Kidney capillary endothelial cell (primary cell): ENCODE measurements around the gene TRPM8.
"Not testable (repeated sequence)": the region's sequence is repeated elsewhere in the genome, so short reads cannot be mapped to it uniquely, and the experiment has no call there.

Source experiments
- DNase-seq: peaks from one replicate; pipeline ENCODE4 v3.0.0-alpha.2; 2018; ENCODE audit warnings: low spot score

TRPM8 gene

DNA sequence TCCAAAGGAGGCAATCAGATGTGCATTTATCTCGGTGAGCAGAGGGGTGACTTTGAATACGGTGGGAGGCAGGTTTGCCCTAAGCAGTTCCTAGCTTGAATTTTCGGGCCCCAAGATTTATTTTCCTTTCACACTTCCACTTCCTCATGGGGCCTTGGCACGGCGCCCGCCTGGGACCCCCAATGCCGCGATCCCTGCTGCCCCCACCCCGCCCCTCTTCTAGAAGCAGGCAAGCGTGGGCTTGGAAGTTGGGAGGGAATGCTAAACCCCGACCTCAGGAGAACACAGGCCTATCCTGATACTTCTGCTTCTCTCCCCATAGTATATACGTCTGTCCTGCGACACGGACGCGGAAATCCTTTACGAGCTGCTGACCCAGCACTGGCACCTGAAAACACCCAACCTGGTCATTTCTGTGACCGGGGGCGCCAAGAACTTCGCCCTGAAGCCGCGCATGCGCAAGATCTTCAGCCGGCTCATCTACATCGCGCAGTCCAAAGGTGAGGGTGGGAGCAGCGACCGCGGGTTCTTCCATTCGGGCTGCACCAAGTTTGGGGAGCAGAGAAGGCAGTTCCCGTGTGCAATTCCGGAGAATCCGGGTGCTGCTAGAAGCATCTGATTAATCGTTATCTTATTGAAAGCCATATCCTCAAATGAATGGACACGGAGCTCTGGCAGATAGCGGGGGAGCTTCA, 21.6 kb downstream of the TRPM8 start:
- DNase-seq: no peak

DNA sequence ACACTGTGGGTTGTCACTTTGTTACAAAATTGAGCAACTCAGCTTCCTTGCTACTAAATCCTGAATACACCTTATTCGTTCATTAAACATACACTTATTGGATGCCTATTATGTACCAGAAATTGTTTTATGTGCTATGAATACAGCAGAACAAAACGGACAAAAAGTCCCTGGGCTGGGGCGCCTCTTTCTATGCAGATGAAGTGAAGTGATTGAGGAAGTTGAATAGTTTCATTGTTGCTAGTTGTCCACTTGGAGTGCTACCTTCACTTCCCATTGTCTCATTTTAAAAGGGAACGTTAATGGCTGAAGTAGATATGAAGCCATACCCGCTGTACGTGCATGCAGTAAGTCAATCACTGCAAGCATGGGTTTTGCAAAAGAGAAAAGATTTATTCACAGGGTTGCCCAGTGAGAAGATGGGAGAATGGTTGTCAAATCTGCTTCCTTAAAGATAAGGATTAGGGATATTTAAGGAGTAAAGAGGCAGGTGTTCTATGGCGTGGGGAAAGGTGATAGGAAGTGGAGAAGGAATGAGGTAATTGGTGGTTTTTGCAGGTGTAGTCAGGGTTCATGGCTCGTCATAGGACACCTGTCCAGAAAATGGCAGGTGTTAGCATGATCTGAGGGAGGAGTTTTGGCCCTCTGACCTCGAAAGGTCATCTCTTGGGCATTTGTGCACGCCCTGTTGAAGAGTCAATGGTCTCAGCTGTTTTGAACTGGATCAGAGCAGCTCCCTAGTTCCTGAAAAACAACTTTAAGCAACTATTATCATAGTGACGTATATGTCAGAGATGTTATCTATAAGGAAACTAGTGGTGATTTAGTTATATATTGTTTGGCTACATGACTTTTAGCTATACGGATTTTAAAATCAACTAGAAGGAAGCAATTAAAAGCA, 23.5 kb downstream of the TRPM8 start:
- no peak for DNase-seq

DNA sequence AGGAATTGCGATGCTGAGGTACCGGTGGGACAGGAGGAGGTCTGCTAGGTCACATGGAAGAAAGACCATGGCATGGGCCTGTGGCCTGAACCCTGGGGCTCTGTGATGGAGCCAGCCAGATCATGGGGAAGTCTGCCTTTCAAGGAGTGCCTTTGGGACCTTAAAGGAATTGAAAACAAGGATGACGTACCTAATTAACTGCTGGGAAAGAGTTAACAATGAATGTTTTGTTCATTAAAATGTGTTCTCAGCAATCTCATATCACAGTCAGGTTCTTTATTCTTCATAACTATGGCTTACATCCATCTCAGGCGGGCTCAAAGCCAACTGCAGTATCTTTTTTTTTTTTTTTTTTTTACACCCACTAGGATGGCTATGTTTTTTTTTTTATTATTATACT, 25.6 kb downstream of the TRPM8 start:
- no peak for DNase-seq

DNA sequence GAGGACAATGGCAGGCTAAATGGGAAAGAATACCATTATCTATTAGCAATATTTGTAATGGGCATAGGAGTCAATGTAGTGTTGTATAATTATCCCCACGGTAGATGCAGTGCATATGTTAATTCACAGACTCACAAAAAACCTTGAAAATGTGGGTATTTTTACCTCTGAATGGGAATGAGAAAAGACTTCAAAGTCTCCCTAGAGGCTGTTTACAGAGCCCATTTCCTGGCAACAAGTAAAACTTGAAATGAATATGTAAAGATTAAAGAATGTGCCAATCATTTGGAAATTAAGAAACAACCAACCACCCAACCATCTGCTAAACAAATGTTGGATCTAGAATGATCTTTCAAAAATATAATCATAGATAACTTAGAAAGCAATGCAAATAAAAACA, 27.1 kb downstream of the TRPM8 start:
- DNase-seq: no peak

DNA sequence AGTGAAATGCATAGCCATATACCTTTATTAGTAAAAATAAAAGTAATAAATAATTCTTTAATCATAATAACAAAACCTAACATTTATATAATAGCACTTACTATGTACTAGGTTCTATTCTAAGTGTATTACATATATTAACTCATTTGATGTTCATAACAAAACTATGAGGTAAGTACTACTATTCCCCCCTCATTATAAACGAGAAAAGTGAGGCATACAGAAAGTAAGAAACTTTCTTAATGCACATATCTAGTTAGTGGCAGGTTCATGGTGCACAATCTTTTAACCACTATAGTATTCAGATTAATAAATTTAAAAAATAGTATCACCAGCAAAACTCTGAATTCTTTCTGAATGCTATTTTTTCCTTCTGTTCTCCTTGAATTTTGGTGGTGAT, 27.5 kb downstream of the TRPM8 start:
- DNase-seq: no peak

DNA sequence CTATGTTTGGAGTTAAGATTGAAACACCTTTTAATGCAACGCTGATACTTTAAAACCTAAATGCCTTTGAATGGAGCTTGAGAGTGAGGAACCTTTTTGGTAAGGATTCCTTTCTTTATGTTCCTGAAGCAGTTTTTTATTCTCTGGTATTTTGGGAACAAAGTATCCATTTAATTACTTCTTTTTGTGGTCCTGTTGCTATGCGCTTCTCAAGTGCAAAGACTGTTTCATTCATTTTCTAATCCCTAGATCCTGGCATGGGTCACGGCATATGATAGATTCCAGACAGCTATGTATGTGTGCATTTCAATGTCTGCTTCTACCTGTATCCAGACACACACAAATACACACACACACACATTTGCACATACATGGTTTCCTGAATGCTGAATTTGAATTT, 28.0 kb downstream of the TRPM8 start:
- DNase-seq: no peak

DNA sequence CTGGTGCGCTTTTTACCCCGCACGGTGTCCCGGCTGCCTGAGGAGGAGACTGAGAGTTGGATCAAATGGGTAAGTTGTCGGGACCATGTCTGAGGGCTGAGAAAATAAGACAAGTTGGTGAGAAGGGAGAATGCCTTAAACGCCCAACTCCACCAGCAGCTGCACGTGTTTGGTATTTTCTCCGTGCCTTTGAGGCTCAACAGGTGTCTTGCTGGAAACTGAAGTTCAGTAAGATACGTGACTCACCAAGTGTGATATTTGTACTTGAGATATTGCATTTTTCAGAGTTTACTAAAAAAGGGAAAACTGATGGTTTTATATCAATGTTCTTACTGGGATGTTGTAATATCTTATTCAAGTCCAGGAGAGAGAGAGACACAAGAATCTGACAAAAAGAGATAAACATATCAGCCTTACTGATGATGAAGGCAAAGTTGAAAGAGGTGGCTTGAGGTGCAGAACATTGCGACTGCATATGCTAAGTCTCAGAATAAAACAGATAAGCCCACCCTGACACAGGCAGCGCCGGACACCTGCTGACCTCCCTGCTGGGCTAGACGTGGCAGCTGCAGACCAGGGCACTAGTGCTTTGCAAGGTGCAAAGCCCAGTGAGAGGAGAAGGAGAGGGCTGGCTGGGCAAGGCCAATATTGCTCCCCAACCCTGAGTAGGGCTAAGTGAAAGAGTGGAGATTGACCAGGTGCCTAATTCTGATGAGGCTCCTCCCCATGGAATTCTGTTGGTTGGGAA, 33.1 kb downstream of the TRPM8 start:
- no peak for DNase-seq

DNA sequence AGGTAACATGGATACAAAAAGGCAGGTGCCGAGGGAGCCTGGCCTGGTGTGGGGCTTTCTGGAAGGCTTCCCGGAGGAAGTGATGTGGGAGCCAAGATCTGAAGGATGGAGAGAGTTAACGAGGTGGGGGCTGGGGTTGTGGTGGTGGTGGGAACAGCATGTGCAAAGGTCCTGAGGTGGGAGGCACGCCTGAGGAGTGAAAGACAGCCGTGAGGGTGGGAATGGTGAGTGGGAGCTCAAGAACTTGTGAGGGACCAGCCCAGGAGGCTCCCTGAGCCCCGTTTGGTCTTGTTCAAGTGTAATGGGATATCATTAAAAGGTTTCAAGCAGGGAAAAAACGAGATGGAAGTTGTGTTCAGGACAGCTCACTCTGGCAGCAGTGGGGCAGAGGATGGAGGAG, 35.2 kb downstream of the TRPM8 start:
- no peak for DNase-seq

DNA sequence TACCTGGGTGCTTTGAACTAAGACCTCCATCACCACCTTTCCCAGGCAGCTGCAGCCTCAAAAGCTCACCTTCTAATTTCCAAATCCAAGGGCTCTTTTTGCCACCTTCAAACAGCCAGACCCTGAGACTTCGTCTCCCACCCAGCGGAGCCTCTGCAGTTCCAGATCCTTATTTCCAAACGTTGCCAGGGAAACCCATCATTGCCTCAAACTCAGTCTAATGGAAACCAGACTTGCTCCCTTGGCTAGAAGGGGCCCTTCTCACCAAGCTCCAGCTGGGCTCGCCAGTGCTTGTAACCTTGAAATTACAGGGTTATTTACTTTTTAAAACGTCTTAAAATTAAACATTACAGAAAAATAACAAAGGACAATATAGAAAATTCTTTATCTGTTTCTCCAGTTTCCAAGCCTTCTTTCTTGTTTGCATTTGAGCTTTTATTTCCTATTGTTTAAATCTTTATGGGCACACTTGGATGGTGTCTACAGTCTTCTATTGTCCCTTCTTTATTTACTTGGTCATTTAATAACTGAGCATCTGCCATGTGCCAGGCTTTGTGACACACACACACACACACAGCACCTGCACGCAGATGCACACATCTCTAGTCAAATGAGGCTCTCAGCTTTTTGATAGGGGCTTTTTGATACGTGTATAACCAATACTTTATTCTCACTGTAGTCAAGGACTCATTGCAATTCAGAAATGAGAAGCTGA, 36.1 kb downstream of the TRPM8 start:
- DNase-seq: no peak

DNA sequence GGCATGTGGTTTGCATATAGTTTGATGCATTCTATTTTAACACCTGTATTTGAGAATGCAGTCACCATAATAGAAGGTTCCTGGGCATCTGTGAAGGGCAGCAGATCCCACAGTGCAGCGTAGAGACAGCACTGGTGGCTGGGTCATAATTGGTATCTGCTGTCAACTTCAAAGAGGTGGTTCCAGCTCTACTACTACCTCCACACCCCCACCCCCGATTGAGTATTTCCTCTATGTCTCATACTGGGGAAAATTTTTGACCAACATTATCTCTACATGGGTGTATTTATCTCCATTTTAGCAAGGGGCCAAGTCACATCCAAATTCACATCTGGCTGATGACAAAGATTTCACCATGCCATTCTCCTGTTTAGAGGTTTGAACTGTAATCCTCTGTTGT, 43.0 kb downstream of the TRPM8 start:
- no peak for DNase-seq

DNA sequence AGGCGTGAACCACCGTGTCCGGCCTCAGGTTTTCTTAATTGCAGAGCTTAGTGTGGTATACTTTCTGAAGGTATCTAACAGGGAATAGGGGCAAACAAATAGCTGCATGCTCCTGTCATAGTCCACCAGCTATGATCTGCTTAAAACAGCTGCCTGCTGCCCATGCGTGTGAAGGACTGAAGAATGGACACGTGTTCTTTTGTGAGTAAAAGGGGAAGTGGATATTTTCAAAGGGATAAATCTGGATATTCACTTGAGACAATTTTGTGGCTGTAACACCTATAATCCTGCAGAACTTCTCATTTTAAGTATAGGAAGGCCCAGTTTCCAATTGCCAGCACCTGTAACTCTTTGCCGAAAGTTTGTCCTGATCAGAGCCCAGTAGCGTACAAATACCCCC, 44.7 kb downstream of the TRPM8 start:
- no peak for DNase-seq

DNA sequence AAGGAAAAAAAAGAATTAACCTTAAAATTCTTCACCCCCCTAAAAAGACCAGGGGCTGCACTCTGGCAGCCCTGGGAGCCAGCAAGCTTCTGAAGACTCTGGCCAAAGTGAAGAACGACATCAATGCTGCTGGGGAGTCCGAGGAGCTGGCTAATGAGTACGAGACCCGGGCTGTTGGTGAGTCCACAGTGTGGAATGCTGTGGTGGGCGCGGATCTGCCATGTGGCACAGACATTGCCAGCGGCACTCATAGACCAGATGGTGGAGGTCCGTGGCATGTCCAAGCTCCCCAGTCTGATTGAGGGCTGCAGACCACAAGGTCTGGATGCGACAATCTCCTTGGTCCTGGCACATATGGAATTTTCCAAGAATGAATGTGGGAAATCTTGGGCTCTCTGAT, 47.4 kb downstream of the TRPM8 start:
- DNase-seq: no peak

DNA sequence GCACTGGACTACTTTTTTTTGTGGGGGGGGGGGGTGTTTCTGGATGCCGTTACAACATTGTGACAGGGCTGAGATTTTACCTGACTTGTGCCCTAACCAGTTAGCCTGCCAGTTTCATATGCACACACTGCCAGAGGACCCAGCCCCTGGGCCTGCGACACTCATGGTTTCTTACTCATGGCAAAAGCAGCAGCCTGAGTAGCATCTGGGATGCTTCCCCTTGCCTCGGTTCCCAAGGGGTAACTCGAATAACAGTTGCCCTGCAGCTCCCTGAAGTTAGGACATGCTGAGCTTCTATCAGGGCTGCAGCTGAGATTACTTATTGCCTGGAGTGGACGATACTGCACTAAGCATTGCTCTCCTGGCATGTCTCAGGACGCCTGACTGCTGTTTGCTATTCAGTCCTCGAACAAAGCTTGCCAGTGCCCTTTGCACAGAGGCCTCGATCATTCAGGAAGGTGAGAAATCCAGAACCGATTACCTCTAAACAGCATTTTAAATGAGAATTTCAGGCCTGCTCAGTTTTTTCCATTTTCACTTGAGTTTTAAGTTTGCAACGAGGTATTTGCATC, 47.9 kb downstream of the TRPM8 start:
- DNase-seq: no peak

DNA sequence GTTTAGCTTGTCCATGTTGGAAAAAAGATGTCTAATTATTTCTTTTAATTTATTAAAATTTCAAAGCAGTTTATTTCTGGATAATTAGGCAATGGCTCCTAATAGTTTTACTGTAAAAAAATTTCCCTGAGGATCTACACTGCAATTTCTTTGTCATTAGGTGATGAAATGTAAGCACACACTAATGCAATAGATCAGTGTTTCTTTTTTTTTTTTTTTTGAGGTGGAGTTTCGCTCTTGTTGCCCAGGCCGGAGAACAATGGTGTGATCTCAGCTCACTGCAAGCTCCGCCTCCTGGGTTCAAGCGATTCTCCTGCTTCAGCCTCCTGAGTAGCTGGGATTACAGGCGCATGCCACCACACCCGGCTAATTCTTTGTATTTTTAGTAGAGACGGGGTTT, 48.5 kb downstream of the TRPM8 start:
- not testable (repeated sequence) for DNase-seq

DNA sequence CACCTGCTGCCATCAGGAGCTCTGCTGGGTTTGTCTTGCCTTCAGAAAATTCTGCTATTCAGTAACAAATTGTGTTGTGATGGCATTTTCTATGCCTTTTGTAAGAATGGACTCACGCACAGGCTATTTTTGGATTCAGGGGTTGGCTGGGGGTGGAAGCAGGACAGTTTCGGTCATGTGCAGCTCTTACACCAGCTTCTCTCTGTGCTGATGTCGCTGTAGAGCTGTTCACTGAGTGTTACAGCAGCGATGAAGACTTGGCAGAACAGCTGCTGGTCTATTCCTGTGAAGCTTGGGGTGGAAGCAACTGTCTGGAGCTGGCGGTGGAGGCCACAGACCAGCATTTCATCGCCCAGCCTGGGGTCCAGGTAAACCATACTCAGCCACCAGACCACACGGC, 49.2 kb downstream of the TRPM8 start:
- DNase-seq: no peak

DNA sequence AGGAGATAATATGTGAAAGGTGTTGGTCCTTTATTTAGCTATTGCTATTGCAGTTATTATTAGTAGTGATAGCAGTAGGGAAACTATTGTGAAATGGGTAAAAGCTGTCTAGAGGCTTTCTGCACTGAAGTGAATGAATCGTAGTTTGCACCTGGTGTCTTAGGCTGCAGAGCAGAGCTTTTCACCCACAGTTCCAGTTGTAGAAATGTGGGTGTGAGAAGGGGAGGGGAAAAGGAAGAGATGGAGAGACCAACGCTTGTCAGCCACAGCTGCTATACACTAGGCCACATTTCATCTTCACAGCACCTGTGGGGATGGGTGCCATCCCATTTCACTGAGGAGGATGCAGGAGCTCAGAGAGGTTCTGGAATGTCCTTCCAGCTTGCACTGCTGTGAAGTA, 50.0 kb downstream of the TRPM8 start:
- no peak for DNase-seq

DNA sequence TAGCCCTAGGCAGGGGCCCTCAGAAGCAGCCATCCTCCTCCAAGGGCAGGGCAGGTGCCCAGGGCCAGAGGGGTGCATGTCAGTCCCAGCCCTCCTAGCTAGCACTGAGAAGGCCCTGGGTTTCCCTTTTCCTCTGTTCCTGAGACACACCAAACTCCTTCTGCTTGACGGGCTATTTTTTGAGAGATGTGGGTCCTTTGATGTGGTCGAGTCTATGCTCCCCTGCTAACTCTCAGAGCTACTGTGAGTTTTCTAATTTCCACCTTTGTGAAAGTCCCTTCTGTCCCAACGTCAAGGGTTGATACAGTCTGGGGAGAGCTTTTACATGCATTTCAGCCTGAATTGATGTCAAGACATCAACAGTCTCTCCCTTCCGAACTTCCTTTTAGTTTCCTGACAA, 51.4 kb downstream of the TRPM8 start:
- no peak for DNase-seq

DNA sequence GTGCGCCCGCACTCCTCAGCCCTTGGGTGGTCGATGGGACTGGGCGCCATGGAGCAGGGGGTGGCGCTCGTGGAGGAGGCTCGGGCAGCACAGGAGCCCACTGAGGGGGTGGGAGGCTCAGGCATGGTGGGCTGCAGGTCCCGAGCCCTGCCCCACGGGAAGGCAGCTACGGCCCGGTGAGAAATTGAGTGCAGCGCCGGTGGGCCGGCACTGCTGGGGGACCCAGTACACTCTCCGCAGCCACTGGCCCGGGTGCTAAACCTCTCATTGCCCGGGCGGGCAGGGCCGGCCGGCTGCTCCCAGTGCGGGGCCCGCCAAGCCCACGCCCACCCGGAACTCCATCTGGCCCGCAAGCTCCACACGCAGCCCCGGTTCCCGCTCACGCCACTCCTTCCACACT, 55.3 kb downstream of the TRPM8 start:
- DNase-seq: not testable (repeated sequence)

DNA sequence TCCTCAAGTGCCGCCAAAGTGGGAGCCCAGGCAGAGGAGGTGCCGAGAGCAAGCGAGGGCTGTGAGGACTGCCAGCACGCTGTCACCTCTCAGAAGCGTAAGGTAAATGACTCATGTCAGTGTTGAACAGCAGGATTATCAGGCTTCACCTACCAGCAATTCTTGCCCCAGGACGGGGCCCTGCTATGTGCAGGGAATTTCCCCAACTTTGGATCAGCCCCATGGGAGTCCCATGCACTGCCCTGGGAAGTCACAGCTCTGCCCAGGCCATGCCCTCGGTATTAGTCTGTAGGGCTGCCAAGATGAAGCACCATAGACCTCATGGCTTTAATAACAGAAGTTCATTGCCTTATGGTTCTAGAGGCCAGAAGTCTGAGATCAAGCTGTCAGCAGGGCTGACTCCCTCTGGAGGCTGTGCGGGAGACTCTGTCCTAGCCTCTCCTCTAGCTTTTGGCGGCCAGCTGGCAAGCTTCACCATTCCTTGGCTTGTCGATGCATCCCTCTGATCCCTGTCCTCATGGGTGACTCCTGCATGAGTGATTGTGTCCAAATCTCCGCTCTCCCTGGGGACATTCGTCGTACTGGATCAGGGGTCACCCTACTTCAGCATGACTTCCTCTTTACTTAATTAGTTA, 55.9 kb downstream of the TRPM8 start:
- no peak for DNase-seq

DNA sequence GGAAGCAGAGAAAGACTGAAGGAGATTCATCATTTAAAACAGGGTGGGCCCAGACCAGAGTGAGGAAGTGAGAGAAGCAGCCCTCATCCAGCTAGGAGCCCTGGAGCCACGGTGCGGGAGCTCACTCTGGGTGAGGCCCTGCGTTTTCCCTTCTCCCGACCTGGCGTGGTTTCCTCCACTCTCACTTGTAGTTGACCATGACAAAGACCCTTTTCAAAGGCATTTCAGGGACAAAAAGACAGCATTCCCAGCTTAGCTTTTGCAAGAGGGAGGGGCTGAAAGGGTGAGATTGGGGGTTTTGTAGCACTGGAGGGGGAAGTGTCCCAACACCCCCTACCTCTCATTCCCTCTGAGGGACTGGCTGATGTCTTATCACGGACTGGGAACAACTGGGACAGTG, 56.6 kb downstream of the TRPM8 start:
- DNase-seq: no peak

DNA sequence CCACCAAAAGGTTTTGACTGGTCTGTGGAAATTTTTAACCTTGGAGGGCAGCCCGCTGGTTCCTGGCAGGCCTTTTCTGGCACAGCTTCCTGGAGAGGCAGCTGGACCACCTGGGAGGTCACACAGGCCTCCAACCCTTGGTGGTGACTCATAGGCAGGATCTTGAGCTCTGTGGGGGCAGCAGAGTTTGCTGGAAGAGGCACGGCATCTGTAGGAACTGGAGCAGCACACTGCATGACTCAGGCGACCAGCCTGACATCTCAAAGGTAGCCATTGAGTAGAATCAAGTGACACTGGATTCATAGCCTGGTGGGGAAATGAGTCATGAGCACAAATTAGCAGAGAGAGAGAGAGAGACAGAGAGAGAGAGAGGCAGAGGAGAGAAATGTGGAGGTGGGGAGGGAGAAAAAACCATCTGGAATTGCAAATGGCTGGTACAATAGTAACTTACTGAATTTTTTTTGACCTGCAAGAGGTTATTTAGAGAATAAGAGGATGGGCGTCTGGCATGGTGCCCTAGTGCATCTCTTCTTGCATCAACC, 57.4 kb downstream of the TRPM8 start:
- peak; percentile 96 for DNase-seq
